Superior temporal gyrus (tissue), 1 donor: ENCODE measurements around the gene HAND1.

Experiments used
- DNase-seq: peaks from one replicate; pipeline ENCODE4 v3.0.0-alpha.2; 2016; ENCODE audit errors: extremely low spot score

HAND1 gene

DNA sequence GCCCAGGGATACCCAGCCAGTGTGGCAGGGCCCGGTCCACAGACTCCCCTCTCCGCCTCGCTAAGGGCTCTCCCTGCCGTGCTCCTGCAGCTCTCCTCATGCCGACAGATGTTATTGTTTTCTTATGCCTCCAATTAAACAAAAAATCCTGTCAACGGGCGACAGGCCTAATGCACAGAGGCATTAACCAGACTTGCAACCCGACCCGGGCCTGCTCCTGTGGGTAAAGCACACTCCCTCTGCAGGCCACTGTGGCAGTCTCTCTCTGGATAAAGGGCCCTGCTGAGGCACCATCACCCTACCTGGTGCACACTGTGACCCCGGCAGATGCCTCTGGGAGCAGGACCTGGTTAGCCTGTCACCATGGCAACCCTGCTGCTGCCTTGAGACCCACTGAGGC is 27.5 kb upstream of the HAND1 start:
- DNase-seq: no peak

DNA sequence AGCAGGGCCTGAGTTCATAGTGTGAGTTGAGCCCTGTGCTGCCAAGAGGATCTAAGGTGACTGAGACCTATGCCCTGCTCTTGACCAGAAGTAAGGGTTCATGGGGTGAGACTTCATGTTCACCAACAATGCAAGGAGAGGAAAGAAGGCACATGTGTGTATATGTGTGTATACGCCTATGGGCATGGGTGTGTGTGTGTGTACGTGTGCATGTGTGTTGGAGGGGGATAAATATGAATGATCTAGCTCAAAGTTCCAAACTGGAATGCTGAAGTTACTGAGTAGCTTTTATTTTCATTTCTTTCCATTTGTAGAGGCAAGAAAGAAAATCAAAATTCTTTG is 25.6 kb upstream of the HAND1 start:
- DNase-seq: no peak

DNA sequence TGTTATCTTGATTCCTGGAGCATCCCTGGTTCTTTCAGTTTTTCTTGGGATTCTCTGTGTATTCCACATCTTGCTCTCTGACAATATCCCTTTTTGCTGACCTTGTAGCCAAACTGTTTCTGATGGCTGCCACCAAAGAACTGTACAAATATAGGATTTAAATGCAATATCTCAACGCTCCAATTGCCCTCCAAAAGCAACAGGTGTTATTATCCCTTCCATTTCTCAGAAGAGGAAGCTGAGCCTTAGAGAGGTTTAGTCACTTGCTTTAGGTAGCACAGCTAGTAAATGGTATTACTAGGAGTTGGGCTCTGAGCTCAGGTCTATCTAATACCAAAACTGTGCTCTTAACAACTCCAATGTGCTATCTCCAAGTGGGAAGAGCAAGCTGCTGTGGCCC is 24.2 kb upstream of the HAND1 start:
- no peak for DNase-seq

DNA sequence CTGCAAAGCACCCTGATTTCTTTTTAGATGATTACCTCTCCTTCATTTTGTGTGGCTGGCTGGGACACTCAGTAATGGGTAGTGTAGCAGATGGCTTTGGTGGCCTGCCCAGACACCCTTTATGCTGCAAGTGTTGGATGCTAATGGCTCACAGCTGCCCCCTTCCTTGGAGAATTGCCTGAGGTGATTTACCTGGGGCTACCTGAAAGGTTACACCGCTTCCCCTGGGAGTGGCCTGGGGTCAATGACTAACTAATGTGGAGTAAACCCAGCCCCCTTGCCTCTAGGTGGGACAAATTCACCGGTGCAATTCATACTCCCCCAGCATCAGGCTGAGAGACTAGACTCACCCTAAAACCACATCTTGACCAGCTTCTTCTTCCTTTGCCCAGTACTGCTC is 23.5 kb upstream of the HAND1 start:
- no peak for DNase-seq

DNA sequence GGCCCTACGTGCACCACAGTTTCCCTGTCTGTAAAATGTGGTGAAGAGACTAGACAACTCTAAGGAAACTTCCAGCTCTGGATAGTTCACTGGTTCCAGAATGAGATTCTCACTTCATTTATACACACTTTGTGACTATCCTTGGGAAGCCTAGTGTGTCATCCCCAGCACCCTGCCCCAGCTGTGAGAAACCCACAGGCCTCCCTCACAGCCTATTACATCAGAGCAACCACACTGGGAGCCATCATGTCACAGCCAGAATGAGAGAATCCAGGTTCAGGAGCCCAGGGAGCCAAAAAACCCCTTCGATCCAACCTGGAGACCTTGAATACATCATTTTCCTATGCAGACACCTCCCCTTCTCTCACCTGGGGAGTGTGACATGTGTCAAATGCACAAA is 21.0 kb upstream of the HAND1 start:
- no peak for DNase-seq

DNA sequence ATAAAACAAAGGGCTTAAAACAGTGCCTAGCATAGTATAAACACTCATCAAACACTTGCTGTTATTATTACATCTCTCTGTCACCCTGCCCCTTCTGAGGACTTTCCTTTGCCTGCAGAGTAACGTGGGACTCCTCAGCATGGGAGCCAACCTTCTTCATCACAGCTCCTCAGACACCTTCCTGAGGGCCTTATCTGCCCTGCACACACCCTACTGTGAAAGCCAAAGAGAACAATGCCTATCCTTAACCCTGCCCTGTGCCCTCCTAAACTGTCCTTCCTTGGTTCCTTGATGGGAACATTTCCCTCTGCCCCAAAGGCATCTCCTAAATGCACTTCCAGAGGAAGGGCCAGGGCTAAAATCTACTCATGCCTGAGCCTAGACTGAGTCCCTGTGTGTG is 20.6 kb upstream of the HAND1 start:
- DNase-seq: no peak

DNA sequence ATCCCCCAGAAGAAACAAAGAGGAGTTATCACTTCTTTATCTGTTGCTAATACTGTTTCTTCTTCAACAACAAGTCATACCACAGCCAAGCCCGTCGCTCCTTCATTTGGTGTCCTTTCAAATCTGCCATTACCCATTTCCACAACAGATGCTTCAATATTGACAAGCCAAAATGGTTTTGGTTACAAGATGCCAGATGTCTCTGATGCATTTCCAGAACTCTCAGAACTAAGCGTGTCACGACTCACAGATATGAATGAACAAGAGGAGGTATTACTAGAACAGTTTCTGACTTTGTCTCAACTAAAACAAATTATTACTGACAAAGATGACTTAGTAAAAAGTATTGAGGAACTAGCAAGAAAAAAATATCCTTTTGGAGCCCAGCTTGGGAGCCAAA is 16.0 kb upstream of the HAND1 start:
- DNase-seq: no peak

DNA sequence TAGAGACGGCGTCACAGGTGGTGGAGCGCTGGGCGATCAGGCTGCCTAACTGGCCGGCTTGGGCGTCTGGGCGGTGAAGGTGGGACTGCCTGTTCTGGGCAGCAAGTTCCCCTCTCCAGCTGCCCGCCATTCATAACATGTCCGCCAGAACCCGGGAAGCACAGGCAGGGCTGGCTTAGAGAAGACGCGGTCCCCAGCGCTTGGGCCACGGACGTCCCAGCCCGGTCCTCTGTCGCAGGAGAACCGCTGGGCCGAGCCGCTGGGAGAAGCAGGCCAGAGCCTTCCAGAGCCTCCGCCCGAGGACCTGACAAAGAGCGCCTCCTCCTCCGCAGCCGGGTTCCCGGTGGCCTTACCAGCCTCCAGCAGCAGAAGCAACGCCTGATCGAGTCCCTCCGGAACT is 15.2 kb upstream of the HAND1 start:
- no peak for DNase-seq

DNA sequence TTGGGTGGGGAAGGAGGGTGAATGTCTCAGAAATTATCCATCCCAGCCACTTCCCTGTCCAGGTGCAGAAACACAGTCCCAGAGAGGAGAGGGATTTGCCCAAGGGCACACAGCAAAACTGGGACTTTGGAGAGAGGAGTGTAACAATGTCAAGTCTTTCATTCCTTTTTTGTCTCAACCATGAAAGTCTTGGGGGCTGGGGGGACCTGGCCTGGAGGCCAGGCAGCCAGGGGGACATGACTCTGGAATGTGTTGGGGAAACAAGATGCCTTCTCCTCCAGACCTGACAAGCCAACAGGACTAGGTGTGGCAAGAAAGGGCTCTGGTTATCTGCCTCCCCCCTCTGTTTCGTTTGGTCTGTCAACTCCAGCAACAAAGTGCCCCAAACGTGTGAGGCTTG is 13.9 kb upstream of the HAND1 start:
- no peak for DNase-seq

DNA sequence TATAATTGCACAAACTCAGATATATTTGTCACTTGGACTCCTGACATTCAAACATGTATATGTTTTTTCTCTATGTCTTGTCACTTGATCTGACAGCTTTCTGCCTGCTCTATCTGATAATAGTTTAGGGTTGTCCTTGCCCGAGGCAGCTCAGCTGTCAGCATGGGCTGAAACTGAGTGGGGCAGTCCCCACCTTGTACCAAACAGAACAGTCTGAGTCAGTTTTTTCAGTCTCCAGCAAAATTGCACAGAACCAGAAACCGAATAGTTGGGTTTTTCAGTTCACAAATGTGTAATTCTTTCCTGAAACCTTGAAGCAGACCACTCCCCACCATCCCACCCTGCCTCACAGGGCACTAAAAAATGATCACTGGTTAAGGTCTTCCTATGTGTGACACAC is 9.5 kb upstream of the HAND1 start:
- no peak for DNase-seq

DNA sequence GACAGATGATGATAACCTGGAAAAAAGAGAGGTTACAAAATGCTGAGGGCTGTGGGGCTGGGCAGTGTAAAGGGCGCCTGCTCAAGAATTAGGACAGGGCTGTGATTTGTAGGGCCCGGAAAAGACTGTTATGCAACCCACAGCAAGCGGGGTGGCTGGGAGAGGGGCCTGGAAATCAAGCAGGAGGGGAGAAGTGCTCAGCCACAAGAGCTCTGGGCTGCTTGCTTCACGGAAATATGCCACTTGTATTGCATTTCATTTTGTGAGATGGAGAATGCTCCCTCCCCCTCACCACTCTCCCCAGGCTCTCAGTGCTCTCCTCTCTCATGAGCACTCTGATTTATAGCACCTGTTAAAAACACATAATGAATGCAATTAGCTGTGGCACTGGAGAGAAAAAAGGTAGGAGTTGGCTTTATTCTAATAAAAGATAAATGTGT is 8.4 kb upstream of the HAND1 start:
- DNase-seq: no peak

DNA sequence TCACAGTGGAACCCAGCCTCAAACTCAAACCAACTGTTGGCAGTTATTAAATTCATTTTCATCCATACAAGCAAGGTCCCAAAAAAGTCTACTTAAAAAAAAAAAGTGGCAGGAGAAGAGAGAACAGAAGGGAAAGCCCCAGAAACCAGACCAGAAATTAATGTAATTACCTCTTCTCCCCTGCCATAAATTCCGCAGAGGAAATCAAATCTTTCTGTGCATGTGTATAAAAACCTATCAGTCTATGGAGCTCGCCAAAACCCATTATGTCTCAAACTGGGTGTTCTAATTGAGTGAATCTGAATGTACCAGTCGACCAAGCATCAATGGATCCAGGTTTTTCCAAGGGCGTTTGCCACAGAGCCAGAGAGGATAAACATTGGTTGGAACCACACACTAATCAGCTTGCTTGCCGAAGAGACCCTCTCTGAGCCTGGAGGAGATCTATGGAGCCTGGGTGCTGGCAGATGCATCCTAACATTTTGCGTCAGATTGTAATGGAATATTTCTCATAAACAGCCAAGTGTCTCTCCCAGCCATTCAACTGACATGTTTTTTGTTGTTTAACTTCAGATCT is 7.9 kb upstream of the HAND1 start:
- DNase-seq: no peak

DNA sequence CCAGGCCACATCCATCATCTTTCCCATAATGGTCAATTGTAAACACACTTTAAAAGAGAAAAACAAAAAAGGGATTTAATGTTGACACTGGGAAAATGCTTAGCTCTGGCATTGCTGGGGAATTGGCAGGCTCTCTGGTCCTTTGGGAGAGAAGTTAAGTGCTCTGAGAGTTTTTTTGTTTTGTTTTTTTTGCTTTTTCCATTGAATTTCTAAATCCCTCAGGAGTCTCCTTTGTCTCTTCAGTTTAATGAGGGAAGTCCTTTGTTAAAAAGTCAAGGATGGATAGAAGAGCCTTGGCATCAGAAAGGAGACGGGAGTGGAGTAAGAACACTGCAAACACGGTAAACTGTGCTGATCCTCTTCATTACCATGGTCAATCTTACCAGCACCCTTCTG is 7.1 kb upstream of the HAND1 start:
- DNase-seq: no peak

DNA sequence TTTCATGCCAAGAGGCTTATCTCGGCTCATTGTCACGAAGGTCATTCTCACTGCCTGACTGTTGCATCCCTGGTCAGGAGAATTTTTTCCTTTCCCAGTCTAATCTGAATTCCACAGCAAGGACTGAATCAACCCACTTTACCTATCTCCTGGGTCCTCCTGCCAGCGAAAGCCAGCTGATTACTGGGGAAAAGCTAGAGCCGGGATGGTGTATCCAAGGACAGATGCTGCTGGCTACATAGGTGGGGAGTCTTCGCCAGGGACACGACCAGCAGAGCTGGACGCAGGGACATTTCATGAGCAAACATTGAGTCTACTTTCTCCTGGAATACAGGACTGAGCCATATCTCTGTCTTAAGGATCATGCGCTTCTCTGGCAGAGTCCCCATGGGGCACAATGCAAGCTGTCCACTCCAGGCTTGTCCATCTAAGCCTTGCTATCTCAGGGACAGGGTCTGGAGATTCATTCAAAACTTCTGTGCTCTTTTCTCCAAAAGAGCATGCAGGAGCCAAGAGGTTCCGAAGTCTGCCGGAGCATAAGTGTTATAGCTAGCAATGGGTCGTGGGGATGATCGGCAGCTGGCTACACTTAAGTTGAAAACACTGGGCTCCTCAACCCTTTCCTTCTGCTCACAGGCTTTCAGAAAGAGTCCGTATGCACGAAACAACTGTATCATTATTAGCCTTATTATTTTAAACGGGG is 6.5 kb upstream of the HAND1 start:
- no peak for DNase-seq

DNA sequence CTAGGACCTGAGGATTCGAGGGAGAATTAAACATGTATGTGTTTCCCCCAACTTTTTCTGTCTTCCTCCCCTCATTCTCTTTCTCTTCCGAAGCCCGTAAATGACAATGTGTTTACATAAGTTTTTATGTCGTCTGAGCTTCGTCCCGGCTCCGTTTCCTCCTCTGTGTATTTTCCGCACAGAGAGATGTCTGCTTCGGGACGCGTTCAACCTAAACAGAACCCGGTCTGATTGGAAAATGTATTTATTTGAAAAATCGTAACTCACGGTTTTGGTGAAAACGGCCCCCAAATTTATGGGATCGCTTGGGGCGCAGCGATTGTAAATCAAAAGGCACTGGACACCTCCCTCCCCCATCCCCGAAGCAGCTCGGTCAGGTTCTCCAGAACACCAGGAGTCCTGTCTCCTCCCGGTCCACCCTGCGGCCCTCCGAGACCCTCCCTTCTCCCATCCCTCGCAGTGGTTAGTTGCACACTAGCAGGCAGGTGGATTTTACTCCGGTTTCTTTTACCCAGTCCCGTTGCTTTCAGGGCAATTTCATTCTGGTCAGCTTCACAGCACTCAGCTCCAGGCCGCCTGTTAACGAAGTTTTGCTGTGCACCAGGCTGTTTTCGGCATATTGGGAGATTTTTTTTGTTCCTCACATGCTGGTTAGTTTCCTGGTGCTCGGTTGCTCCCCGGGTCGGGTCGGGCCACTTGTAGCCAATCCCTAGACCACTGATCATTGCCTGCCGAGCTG is 5.8 kb upstream of the HAND1 start:
- DNase-seq: no peak

DNA sequence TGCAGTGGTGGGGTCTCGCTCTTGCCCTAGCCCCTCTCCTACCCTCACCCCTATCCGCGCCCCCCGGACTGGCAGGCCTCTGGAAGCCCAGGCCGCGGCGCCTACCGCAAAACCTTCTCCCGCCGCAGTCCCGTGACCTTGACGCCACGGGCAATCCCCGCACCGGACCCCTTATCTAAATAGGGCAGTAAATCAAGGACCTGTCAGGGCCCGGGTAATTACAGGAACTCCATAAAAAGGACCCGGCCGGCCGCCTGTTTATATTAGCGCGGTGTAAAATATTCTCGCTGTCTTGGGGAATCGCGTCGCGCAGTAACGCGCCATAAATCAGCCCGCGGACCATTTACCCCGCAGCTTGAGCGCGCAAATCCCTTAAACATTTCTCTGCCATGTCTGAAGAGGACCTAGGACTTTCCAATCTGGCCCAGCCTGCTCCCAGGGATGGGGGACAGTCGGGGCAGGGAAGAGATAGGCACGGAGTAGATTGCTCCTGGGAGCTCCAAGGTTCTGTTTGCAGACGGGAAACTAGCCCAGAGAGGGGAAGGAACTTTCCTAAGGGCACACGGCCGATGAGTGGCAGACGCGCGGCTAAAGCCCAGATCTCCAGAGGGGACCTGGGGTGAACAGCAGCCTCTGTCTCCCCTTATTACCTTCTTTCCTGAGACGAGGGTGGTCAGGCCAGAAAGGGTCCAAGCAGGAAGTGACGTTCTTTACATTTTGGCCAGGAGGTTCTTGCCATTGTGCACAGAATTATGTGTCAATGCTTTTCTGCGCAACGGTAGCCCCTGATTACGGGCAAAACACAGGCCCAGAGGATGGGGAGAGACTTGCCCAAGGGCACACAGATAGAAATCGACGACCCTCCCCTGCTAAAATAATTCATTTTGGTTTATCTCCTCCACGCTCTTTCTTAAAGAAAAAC is 4.8 kb upstream of the HAND1 start:
- DNase-seq: no peak

DNA sequence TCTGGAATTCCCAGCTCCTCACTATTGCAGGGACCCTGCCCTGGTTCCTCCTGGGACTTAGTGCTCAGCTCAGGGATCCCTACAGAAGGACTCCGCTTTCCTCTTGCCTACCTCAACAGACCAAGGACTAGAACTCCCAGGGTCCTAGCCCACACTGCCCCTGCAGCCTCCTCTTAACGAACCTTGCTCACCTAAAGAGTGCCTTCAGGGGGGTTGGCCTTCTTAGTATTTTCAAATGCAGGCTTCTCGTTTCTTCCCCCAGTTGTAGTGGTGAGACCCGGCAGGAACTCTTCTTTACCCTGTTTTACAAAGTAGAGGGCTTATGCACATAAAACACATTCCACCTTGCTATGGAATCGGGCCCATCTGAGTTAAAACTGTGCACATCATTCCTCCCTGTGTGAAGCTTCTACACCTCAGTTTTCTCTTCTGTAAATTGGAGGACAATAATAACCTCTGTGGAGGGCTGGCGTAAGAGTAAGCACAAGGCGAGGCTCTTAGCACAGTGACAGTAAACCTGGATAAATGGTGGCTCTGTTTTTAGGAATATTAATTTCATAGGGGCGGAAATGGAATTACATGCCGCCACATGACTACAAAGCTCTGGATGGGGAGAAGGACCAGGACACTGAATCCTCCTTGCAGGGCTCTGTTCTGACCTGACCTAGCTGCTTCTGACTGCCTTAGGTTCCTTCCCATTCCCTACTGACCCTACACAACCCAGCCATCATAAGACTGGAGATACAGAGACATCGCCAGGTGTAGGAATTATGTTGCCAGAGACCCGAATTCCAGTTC is 3.8 kb upstream of the HAND1 start:
- DNase-seq: no peak

DNA sequence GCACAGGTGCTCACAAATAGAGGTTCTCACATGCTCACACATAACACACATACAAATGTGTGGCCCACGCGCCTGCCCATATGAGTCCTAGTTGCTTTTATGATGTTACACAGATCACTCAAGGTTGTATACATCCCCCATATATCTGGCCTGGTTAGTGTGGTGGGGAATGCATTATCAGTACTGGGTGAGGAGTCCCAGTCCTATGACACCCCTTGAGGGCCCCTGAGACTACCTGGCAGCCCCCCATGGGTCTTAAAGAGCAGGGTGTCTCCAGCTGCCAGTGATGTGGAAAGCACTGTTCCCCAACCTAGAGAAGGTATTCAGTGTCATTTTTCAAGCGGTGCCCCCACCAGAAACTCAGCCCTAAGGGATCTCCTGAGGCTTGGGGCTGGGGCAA is 2.8 kb upstream of the HAND1 start:
- no peak for DNase-seq

DNA sequence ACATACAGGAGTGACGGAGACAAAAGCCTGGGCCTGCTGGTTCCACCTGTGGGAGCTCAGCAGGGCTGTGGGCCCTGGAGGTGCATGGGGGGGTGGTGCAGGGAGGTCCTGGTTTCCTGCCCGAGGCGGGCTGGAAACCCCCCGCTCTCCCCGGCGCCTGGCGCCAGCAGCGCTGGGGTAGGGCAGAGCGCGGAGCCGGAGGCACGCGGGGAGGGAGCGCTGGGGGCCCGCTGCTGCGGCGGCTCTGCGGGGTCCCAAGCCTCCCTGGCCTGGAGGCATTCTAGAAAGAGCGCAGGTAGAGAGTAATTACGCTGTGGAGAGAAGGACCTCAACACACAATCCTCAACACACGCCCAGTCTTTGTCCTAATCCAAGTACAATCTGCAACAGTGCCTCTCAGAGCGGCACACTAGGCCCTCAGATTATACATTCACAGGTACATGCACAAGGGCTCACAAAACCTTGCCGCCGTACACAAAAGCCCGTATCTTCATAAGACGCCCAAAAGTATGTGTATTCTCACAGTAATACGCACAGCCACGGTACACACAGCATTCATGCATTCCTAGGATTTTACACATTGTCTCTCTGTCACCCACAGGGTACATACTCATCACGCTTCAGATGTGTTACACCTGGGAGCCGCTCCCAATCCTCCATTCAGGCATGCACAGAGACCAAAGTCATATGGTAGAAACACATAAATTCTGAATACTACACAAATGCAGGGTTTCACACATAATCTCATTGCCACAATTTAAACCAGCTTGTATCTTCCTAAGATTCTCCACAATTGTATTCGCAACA is 2.1 kb upstream of the HAND1 start:
- no peak for DNase-seq

DNA sequence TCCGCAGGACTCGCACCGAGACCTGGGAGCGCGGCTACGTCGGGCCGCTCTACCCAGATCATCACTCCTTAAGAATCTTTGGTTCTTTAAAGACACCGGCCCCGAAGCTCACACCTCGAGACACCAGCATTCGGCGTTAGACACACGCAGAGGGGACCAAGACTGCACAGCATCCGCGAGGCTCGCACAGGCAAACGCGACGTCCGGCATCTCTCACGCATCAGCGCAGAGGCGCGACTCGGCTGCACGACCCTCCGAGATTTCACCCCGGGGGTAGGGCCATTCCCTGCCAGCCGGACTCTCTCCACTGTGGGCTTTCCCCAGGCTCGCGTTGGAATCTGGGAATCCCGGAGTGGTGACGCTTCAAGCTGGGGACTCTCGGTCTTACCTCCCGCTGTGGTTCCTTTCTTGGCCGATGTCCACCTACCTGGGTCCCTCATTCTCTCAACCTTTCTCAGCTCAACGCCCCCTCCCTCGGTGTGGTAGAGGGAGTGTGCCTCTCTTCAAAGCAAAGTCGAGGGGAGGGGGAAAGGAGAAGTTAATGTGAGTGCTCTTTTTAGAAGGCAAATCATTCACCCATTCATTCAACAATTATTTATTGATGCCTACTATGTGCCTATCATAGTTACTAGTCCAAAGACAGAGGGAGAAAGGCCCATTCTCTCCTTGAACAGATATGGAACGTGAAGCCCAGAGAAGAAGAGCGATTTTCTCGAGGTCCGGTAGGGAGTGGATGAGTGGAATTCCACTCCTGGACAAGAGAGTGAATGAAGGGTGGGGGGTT is 1.3 kb upstream of the HAND1 start:
- DNase-seq: no peak
